GM13976 (cell line): ENCODE results near the gene NUTF2.

ENCODE experiments used
- DNase-seq: peaks from one replicate; pipeline ENCODE4 v3.0.0; 2012; ENCODE audit warnings: low spot score
- CTCF ChIP-seq: IDR thresholded peaks from 2 replicates; pipeline ENCODE4 v1.5.1; 2012; ENCODE audit warnings: borderline replicate concordance, mild to moderate bottlenecking; ENCODE audit not compliant: insufficient read depth; ENCODE audit errors: extremely low read depth, missing control alignments, control extremely low read depth
- in situ Hi-C: fragments of 300-500 bp; cut with MboI; formaldehyde crosslinking; loops from one replicate; pipeline ENCODE4 v1.12.0; 2022; ENCODE audit warnings: low sequenced_read_pairs, mixed read lengths, inconsistent platforms; ENCODE audit not compliant: unreplicated experiment

Gene NUTF2

GRCh38 chr16:67846320-67847063 lies at the start of gene NUTF2:
TSS of gene NUTF2 (plus strand) at chr16:67846933. CDS start at chr16:67865131, 18,198 bp downstream.
- in situ Hi-C loops, result no loop called here
- DNase-seq, result peak; percentile 96
- TF ChIP-seq CTCF, result no peak

- DNase-seq, result no peak
- TF ChIP-seq CTCF, result no peak
- in situ Hi-C loops, result loop anchor here (25.0 kb wide), 1 partner anchor 263 kb away; the partner anchor contains the start of gene RIPOR1
Observed at GRCh38 chr16:67800338-67800926, 46.3 kb upstream of the NUTF2 start.

- in situ Hi-C loops, result loop anchor here (25.0 kb wide), 1 partner anchor 264 kb away; the partner anchor contains the start of gene RIPOR1
- no peak for DNase-seq
- TF ChIP-seq CTCF, result no peak
Observed at GRCh38 chr16:67801241-67801640, 45.5 kb upstream of the NUTF2 start.

- in situ Hi-C loops, result loop anchor here (25.0 kb wide), 1 partner anchor 265 kb away; the partner anchor contains the start of gene RIPOR1
- no peak for DNase-seq
- no peak for TF ChIP-seq CTCF
Observed at GRCh38 chr16:67801883-67802282, 44.9 kb upstream of the NUTF2 start.

- no peak for TF ChIP-seq CTCF
- in situ Hi-C loops, result loop anchor here (25.0 kb wide), 1 partner anchor 267 kb away; the partner anchor contains the start of gene RIPOR1
- DNase-seq, result no peak
Observed at GRCh38 chr16:67803894-67804293, 42.8 kb upstream of the NUTF2 start.

- no peak for DNase-seq
- in situ Hi-C loops, result loop anchor here (25.0 kb wide), 1 partner anchor 268 kb away; the partner anchor contains the start of gene RIPOR1
- TF ChIP-seq CTCF, result no peak
Observed at GRCh38 chr16:67804853-67805542, 41.7 kb upstream of the NUTF2 start.
